GM23338 (cell line): Measurements from ENCODE around the gene ORC2. TPM values are rescaled to one million over a fixed set of nuclear protein-coding genes. Genes with fewer than 3 reads are reported as not detected.

Experiments
- ATAC-seq: fragments of 200-7000 bp; cut with Tn5 transposase; 3 replicates; pipeline ENCODE4 v1.9.1; 2020
- DNase-seq: peaks from one replicate; pipeline ENCODE4 v3.0.0-alpha.2; 2015; ENCODE audit warnings: low spot score
- H2AFZ ChIP-seq: fragments of 200-600 bp; sonication (generic); 2 replicates; pipeline ENCODE4 v1.8.0; 2016; ENCODE audit warnings: antibody characterized with exemption, mild to moderate bottlenecking, moderate library complexity
- H3F3A ChIP-seq: fragments of 200-600 bp; sonication (generic); replicated peaks from 2 replicates; pipeline ENCODE4 v1.8.0; 2017; ENCODE audit warnings: antibody characterized with exemption, mixed run types, low read depth
- H3K27ac ChIP-seq: fragments of 200-600 bp; sonication (generic); 2 replicates; pipeline ENCODE4 v1.6.1; 2016; ENCODE audit warnings: low read depth
- H3K27me3 ChIP-seq: fragments of 200-600 bp; sonication (generic); 2 replicates; pipeline ENCODE4 v1.8.0; 2016; ENCODE audit warnings: mild to moderate bottlenecking, mixed run types, moderate library complexity; ENCODE audit not compliant: insufficient read depth
- H3K36me3 ChIP-seq: fragments of 200-600 bp; sonication (generic); 2 replicates; pipeline ENCODE4 v1.8.0; 2016; ENCODE audit warnings: mild to moderate bottlenecking; ENCODE audit not compliant: insufficient read depth
- H3K4me1 ChIP-seq: fragments of 200-600 bp; sonication (generic); 2 replicates; pipeline ENCODE4 v1.8.0; 2016; ENCODE audit warnings: mild to moderate bottlenecking, moderate library complexity; ENCODE audit not compliant: insufficient read depth
- H3K4me2 ChIP-seq: fragments of 200-600 bp; sonication (generic); 2 replicates; pipeline ENCODE4 v1.7.1; 2017; ENCODE audit warnings: mixed run types
- H3K4me3 ChIP-seq: fragments of 200-600 bp; sonication (generic); 2 replicates; pipeline ENCODE4 v1.6.1; 2016; ENCODE audit warnings: mixed run types
- H3K79me2 ChIP-seq: fragments of 200-600 bp; sonication (generic); replicated peaks from 2 replicates; pipeline ENCODE4 v1.8.0; 2017; ENCODE audit warnings: mild to moderate bottlenecking; ENCODE audit not compliant: insufficient read depth
- H3K9me2 ChIP-seq: fragments of 200-600 bp; sonication (generic); 2 replicates; pipeline ENCODE4 v1.8.0; 2017; ENCODE audit not compliant: insufficient read depth
- H4K20me1 ChIP-seq: fragments of 200-600 bp; sonication (generic); replicated peaks from 2 replicates; pipeline ENCODE4 v1.8.0; 2017; ENCODE audit warnings: mild to moderate bottlenecking; ENCODE audit not compliant: insufficient read depth
- H3K27ac Mint-ChIP-seq: 2 replicates; pipeline ENCODE4 v1.8.0; 2020; ENCODE audit warnings: inconsistent platforms, mild to moderate bottlenecking, moderate library complexity, mixed read lengths
- H3K27me3 Mint-ChIP-seq: 3 replicates; pipeline ENCODE4 v1.8.0; 2022; ENCODE audit warnings: low read depth, mild to moderate bottlenecking, moderate library complexity, mixed read lengths, inconsistent platforms; ENCODE audit not compliant: insufficient read depth, poor library complexity
- H3K36me3 Mint-ChIP-seq: 3 replicates; pipeline ENCODE4 v1.8.0; 2021; ENCODE audit warnings: low read depth, mild to moderate bottlenecking, inconsistent platforms, moderate library complexity, mixed read lengths
- H3K4me1 Mint-ChIP-seq: 3 replicates; pipeline ENCODE4 v1.8.0; 2020; ENCODE audit warnings: mild to moderate bottlenecking, inconsistent platforms, mixed read lengths
- H3K4me3 Mint-ChIP-seq: 3 replicates; pipeline ENCODE4 v1.8.0; 2021; ENCODE audit warnings: moderate library complexity, mild to moderate bottlenecking, inconsistent platforms, mixed read lengths
- H3K9me3 Mint-ChIP-seq: 3 replicates; pipeline ENCODE4 v1.8.0; 2020; ENCODE audit warnings: moderate library complexity, mild to moderate bottlenecking, inconsistent platforms, mixed read lengths
- CREB1 ChIP-seq: fragments of 250-450 bp; sonication (Bioruptor Pico); IDR thresholded peaks from 2 replicates; pipeline ENCODE4 v1.5.0; 2020; ENCODE audit warnings: low read depth, mild to moderate bottlenecking, moderate library complexity
- CTCF ChIP-seq, 2 experiments: fragments of 200-600 bp in 1 of 2; sonication (generic) in 1 of 2; conservative IDR thresholded peaks; 2 replicates each; pipeline versions ENCODE4 v1.5.1 to v1.6.1; 2016 to 2017; ENCODE audit warnings: antibody characterized with exemption in 2 of 2, low read depth in 2 of 2, mild to moderate bottlenecking in 2 of 2, moderate library complexity in 1 of 2
- ETS1 ChIP-seq: IDR thresholded peaks from 2 replicates; pipeline ENCODE4 v1.6.1; 2016; ENCODE audit warnings: antibody characterized with exemption
- EZH2 ChIP-seq: fragments of 200-600 bp; sonication (generic); IDR thresholded peaks from one replicate; pipeline ENCODE4 v1.8.0; 2017; ENCODE audit warnings: antibody characterized with exemption, mild to moderate bottlenecking, low read depth; ENCODE audit not compliant: unreplicated experiment
- EZH2phosphoT487 ChIP-seq: fragments of 200-600 bp; sonication (generic); IDR thresholded peaks from one replicate; pipeline ENCODE4 v1.8.1; 2018; ENCODE audit warnings: antibody characterized with exemption; ENCODE audit not compliant: unreplicated experiment
- JUNB ChIP-seq: IDR thresholded peaks from one replicate; pipeline ENCODE4 v1.6.1; 2016; ENCODE audit warnings: antibody characterized with exemption; ENCODE audit not compliant: unreplicated experiment
- NANOG ChIP-seq: IDR thresholded peaks from 2 replicates; pipeline ENCODE4 v1.6.1; 2016; ENCODE audit warnings: antibody characterized with exemption, borderline replicate concordance
- POLR2AphosphoS5 ChIP-seq: IDR thresholded peaks from 2 replicates; pipeline ENCODE4 v1.6.1; 2016; ENCODE audit warnings: antibody characterized with exemption, low read depth
- STAT1 ChIP-seq: IDR thresholded peaks from one replicate; pipeline ENCODE4 v1.6.1; 2016; ENCODE audit warnings: antibody characterized with exemption; ENCODE audit not compliant: unreplicated experiment
- ZNF114 ChIP-seq: fragments of 250-450 bp; sonication (Bioruptor Pico); IDR thresholded peaks from 2 replicates; pipeline ENCODE4 v1.5.0; 2020; ENCODE audit warnings: mild to moderate bottlenecking, moderate library complexity
- ZNF331 ChIP-seq: fragments of 250-450 bp; sonication (Bioruptor Pico); IDR thresholded peaks from 2 replicates; pipeline ENCODE4 v1.5.0; 2020; ENCODE audit warnings: low read depth, mild to moderate bottlenecking, moderate library complexity
- polyA plus RNA-seq: library from polyadenylated mRNA; unstranded; fragments of >200 nt; fragmentation: Nextera tagmentation; extraction: Ambion mirVana; gene quantifications from 2 replicates; pipeline ENCODE4 v1.2.1, GENCODE V29; 2016
- total RNA-seq: library from RNA; depleted of rRNA; stranded (reverse); fragments of >200 nt; shearing (Covaris generic); gene quantifications from 2 replicates; pipeline ENCODE4 v1.2.3, GENCODE V29; 2014
- TF ChIP-seq, protein P1 (sequence below): IDR thresholded peaks from one replicate; pipeline ENCODE4 v1.6.1; 2018; ENCODE audit warnings: antibody characterized with exemption; ENCODE audit not compliant: unreplicated experiment
- TF ChIP-seq, protein P2 (sequence below): fragments of 250-450 bp; sonication (Bioruptor Pico); IDR thresholded peaks from 2 replicates; pipeline ENCODE4 v1.5.0; 2020; ENCODE audit warnings: mild to moderate bottlenecking, moderate library complexity

ORC2 gene
- total and polyA plus RNA-seq, 2 experiments from 2014 or later = 26.1 to 42.0 TPM

DNA sequence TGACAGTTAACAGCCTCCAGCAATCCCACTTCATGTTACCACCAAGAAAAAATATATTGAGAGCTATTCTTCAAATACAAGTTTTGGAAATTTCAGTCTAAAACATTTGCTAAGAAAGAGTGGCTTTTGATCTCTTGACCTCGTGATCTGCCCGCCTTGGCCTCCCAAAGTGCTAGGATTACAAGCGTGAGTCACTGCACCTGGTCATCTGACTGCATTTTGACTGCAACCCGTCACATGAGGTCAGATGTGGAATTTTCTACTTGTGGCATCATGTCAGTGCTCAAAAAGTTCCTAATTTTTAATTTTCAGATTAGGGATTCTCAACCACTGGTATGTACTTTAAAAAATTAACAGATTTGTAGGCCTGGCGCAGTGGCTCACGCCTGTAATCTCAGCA, 89.9 kb downstream of the ORC2 start:
- Mint-ChIP-seq H3K36me3 (peaks cover 44% of the 10 kb centered on the region), H3K4me3 (no peak overlapping the region), H3K27me3 (peaks cover 3% of the 10 kb centered on the region), H3K27ac (no peak overlapping the region), H3K4me1 (no peaks in the 10 kb centered on the region), H3K9me3 (no peaks in the 10 kb centered on the region)
- Histone ChIP-seq H3K27me3 (no peaks in the 10 kb centered on the region), H3K79me2 (no peaks in the 10 kb centered on the region), H3K9me2 (no peaks in the 10 kb centered on the region), H3K27ac (no peak overlapping the region), H3K36me3 (peaks cover 3% of the 10 kb centered on the region; the same call in 1 of the 2 replicates), H3F3A (no peaks in the 10 kb centered on the region), H3K4me2 (no peak overlapping the region), H3K4me1 (no peaks in the 10 kb centered on the region), H4K20me1 (no peaks in the 10 kb centered on the region; the same call in 1 of the 2 replicates), H2AFZ (no peak overlapping the region), H3K4me3 (no peak overlapping the region)
- ATAC-seq = no peak
- TF ChIP-seq NANOG = no peak
- TF ChIP-seq CREB1 = no peak
- TF ChIP-seq JUNB = no peak
- no peak for TF ChIP-seq EZH2
- TF ChIP-seq ETS1 = no peak
- TF ChIP-seq, protein P1, sequence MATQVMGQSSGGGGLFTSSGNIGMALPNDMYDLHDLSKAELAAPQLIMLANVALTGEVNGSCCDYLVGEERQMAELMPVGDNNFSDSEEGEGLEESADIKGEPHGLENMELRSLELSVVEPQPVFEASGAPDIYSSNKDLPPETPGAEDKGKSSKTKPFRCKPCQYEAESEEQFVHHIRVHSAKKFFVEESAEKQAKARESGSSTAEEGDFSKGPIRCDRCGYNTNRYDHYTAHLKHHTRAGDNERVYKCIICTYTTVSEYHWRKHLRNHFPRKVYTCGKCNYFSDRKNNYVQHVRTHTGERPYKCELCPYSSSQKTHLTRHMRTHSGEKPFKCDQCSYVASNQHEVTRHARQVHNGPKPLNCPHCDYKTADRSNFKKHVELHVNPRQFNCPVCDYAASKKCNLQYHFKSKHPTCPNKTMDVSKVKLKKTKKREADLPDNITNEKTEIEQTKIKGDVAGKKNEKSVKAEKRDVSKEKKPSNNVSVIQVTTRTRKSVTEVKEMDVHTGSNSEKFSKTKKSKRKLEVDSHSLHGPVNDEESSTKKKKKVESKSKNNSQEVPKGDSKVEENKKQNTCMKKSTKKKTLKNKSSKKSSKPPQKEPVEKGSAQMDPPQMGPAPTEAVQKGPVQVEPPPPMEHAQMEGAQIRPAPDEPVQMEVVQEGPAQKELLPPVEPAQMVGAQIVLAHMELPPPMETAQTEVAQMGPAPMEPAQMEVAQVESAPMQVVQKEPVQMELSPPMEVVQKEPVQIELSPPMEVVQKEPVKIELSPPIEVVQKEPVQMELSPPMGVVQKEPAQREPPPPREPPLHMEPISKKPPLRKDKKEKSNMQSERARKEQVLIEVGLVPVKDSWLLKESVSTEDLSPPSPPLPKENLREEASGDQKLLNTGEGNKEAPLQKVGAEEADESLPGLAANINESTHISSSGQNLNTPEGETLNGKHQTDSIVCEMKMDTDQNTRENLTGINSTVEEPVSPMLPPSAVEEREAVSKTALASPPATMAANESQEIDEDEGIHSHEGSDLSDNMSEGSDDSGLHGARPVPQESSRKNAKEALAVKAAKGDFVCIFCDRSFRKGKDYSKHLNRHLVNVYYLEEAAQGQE = no peak
- no peak for TF ChIP-seq POLR2AphosphoS5
- no peak for TF ChIP-seq ZNF114 (CRISPR knock-in tag)
- TF ChIP-seq, protein P2, sequence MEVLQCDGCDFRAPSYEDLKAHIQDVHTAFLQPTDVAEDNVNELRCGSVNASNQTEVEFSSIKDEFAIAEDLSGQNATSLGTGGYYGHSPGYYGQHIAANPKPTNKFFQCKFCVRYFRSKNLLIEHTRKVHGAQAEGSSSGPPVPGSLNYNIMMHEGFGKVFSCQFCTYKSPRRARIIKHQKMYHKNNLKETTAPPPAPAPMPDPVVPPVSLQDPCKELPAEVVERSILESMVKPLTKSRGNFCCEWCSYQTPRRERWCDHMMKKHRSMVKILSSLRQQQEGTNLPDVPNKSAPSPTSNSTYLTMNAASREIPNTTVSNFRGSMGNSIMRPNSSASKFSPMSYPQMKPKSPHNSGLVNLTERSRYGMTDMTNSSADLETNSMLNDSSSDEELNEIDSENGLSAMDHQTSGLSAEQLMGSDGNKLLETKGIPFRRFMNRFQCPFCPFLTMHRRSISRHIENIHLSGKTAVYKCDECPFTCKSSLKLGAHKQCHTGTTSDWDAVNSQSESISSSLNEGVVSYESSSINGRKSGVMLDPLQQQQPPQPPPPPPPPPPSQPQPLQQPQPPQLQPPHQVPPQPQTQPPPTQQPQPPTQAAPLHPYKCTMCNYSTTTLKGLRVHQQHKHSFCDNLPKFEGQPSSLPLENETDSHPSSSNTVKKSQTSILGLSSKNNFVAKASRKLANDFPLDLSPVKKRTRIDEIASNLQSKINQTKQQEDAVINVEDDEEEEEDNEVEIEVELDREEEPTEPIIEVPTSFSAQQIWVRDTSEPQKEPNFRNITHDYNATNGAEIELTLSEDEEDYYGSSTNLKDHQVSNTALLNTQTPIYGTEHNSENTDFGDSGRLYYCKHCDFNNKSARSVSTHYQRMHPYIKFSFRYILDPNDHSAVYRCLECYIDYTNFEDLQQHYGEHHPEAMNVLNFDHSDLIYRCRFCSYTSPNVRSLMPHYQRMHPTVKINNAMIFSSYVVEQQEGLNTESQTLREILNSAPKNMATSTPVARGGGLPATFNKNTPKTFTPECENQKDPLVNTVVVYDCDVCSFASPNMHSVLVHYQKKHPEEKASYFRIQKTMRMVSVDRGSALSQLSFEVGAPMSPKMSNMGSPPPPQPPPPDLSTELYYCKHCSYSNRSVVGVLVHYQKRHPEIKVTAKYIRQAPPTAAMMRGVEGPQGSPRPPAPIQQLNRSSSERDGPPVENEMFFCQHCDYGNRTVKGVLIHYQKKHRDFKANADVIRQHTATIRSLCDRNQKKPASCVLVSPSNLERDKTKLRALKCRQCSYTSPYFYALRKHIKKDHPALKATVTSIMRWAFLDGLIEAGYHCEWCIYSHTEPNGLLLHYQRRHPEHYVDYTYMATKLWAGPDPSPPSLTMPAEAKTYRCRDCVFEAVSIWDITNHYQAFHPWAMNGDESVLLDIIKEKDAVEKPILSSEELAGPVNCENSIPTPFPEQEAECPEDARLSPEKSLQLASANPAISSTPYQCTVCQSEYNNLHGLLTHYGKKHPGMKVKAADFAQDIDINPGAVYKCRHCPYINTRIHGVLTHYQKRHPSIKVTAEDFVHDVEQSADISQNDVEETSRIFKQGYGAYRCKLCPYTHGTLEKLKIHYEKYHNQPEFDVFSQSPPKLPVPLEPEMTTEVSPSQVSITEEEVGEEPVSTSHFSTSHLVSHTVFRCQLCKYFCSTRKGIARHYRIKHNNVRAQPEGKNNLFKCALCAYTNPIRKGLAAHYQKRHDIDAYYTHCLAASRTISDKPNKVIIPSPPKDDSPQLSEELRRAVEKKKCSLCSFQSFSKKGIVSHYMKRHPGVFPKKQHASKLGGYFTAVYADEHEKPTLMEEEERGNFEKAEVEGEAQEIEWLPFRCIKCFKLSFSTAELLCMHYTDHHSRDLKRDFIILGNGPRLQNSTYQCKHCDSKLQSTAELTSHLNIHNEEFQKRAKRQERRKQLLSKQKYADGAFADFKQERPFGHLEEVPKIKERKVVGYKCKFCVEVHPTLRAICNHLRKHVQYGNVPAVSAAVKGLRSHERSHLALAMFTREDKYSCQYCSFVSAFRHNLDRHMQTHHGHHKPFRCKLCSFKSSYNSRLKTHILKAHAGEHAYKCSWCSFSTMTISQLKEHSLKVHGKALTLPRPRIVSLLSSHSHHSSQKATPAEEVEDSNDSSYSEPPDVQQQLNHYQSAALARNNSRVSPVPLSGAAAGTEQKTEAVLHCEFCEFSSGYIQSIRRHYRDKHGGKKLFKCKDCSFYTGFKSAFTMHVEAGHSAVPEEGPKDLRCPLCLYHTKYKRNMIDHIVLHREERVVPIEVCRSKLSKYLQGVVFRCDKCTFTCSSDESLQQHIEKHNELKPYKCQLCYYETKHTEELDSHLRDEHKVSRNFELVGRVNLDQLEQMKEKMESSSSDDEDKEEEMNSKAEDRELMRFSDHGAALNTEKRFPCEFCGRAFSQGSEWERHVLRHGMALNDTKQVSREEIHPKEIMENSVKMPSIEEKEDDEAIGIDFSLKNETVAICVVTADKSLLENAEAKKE (CRISPR knock-in tag) = no peak
- TF ChIP-seq ZNF331 (CRISPR knock-in tag) = no peak
- no peak for TF ChIP-seq CTCF (conservative IDR thresholded peaks at IDR 0.05; ENCODE audit: low read depth in 2 of 2)
- TF ChIP-seq STAT1 = no peak
- no peak for TF ChIP-seq EZH2phosphoT487
- DNase-seq = no peak
